Measurements from ENCODE around the gene CHRNA5.
A peak's percentile ranks its signal among the peaks of the same experiment; 100 is the strongest.

CHRNA5 gene

DNA sequence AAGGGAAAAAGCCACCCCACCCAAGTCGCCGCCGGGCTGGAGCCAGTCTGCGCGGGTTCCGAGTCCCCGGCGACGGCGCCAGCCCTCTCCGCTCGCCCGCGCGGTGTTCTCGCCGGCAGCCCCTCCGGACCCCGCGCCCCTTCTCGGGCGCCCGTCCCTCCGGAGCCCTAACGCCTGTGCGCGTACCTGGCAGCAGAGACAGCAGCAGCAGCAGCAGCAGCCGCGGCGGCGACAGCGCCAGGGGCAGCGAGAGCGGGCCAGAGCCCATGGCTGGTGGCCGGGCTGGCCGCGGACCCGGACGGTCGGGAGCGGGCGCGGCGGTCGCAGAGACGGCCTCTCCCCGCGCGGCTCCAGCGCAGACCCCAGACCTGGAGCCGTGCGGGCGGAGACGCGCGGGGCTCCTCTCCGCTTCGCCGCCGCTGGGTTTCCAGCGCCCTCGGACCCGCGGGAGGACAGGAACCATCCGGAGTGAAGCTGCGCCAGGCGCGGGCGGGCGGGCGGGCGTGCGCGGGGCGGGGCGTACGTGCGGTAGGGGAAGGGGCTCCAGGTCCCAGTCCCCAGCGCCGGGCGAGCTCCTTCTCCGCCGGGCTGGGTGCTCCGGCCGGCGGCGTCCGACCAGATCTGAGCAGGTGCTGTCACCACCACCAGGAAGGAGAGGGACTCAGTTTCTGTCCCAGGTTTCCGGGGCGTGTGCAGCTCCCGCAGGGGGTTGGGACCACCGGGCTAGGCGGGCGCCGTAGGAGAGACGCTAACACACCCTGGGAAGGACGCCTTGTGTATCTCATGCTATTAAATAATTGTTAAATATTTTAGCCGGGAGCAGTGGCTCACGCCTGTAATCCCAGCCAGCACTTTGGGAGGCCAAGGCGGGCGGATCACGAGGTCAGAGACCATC lies 55.5 kb downstream of the CHRNA5 start, which contains the start of gene CHRNA3:
Gene CHRNA3 (minus strand): TSS at position 470 of the 895 bp plus-strand sequence. CDS start 202 bp downstream, at position 268.
- no peak for DNase-seq

DNA sequence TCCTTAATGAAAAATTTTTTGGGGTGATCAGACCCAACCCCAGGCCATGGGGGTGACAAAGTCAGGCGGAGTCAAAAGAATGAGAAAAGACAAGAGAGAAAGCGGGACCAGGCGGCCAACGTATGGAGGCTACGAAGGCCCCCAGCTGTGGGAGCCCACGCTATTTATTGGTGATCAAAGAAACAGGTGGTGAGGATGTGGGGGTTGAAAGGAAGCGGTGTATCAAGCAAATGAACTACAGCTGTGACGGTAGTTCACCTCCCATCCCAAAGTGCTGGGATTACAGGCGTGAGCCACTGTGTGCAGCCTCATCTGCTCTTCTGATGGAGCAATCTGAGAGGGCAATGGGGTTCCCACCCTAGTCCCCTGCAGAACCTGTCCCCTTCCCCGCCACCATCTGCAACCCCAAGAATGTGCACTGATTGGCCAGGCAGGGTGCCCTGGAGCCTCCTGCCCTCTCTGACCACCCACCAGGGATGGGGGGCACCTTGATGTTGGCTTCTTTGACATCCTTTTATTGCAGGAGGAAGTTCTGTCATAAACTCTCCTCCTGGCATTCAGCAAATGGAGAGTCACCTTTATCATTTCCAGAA lies 56.6 kb downstream of the CHRNA5 start:
- no peak for DNase-seq

GRCh38 chr15:78623786-78624497 lies 58.6 kb downstream of the CHRNA5 start:
- DNase-seq: no peak

- no peak for DNase-seq
Observed at GRCh38 chr15:78624651-78625590, 59.6 kb downstream of the CHRNA5 start.

DNA sequence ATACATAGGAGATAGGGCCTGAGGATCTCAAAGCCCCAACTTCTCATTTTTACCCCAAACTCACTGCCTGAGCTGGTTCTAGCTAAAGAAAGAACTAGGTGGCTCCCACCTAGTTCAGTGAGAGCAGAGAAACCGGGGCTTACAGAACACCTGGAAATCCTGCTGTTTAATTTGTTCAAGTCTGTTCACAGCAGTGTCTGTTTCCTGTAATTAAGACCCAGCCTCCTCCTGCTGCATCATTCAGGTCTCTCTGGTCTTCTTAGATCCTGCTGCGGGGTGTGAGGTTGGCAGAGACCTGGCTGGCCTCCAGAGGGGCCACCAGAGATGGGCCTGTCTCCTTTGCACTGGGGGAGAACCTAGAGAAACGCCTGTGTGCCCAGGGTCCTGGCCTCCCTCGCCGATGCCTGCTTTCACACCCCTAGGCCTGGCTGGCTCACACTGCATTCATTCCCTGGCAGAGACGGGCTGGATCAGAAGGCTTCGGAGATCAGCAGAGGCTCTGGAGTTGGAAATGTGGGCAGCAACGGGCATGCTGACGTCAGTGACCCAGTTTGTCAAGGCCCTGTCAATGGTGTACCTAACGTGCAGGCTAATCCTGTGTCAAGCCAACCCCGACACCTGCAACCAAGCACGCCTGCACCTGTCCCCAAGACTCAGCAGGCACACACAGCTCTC lies 60.4 kb downstream of the CHRNA5 start:
- no peak for DNase-seq

DNA sequence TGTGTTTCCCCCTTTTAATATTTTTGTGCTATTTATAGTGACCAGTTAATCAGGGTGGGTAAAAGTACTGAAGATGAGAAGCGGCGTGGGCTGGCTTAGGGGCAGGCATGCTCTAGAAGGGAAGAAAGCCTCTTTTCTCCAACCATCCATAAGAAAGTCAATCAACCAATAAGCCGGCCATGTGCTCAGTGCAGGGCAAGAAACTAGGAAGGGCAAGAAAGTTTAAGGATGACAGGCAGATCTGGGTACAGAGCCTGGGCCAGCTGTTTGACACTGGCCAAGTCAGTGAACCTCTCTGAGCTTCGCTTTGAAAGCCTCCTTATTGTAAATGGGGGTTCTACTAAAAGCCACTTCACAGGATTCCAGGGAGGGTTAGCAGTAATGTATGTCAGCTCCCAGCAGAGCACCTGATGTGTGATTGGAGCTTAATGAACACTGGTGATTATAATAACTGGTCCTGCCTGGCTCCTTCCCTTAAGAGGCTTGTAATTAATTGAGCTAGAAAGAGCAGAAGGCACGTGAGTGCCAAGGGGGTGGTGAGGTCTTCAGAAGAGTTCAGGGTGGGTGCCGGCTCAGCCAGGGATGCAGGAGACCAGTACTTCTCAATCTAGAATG lies 61.2 kb downstream of the CHRNA5 start:
- no peak for DNase-seq

DNA sequence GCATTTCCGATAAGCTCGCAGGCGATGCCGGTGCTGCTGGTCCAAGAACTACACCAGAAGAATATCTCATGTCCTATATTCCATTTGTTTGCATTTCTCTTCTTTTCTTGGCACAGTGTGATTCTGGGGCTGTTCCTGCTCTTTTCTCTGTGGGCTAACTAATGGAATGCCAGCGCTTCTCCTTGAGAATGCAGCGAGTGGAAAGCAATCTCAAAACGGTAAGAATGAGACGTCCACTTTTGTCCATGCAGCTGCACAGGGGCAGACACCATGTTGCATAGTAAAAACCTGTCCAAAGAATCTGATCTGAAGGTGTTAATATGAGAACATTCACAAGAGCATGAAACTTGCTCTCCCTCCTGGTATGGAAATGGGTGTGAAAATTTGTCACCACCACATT lies 62.0 kb downstream of the CHRNA5 start:
- DNase-seq: no peak

GRCh38 chr15:78628227-78628626 lies 62.9 kb downstream of the CHRNA5 start:
- DNase-seq: no peak

GRCh38 chr15:78629031-78629715 lies 63.9 kb downstream of the CHRNA5 start:
- DNase-seq: no peak

DNA sequence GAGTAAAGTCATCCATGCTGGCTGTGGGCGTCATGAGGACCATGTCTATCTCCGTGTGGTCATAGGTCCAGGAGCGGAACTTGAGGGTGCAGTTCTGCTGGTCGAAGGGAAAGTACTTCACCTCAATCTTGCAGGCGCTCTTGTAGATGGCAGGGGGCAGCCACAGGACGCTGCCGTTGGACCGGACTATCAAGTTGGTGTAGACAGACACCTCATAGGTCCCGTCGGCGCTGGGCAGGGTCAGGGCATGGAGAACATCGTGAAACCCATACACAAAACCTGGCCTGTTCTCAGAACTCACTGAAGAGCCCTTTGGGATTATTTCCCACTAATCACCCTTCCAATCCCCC lies 64.4 kb downstream of the CHRNA5 start:
- no peak for DNase-seq

DNA sequence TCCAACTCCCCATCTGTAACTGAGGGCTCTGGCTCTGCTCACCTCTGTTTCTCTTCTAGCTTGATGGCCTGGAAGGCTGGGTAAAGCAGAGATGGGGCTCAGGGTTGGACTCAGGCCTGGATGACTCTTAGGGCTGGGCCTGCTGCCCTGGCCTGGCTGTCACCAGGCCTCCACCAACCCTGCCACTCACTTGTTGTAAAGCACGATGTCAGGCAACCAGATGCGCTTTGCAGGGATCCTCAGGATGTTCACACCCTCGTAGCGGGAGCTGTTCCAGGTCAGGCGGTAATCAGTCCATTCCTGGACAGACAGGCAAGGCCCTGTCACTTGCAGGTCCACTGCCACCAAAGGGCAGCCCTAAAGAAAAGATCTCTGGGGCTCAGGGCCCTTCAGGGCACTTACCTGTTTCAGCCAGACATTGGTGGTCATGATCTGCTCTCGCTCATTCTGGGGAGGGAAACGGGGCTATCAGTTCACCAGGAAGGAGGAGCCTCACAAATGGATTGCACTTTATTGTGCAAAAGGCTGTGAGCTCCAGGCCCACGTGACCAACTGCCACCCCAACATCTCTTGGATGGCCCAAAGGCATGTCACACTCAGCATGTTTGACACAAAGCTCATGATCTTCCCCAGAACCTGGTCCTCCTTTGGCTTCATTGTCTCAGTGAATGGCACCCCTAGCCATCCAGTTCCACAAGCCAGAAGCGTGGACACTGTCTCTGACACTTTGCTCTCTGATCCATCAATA lies 65.7 kb downstream of the CHRNA5 start:
- DNase-seq: no peak

GRCh38 chr15:78633348-78633747 lies 68.0 kb downstream of the CHRNA5 start:
- DNase-seq: no peak

- no peak for DNase-seq
Observed at GRCh38 chr15:78634210-78635145, 69.2 kb downstream of the CHRNA5 start.

GRCh38 chr15:78635346-78635745 lies 70.0 kb downstream of the CHRNA5 start:
- no peak for DNase-seq

- no peak for DNase-seq
Observed at GRCh38 chr15:78636378-78636859, 71.1 kb downstream of the CHRNA5 start.

DNA sequence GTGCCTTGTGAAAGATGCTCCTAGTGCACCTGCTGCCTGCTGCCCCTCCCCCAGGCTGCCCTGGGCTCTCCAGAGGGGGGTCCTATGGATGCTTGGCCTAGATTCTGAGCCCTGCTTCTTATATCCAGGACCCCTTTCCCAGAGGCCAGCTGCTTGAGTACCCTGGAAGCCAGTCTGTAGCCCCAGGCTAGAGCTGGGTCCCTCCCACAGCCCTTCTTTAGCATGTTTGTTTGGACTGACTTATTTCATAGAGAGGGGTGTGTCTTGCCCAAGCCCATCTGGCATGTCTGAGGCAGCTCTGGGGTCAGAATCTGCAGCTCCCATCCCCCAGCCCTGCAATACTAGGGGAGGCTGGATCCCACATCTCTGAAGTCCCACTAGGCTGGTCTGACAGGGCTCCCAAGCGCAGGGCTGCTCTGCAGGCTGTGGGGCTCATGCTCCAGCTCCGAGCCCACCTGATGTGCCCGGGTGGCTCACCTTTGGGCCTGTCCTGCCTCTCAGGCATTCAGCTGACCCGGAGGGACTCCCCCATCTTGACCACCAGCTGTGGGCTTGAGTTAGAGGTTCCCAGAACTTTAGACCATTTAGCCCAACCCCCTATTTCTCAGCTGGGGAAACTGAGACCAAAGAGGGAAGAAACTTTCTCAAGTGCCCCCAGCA lies 72.6 kb downstream of the CHRNA5 start:
- DNase-seq: no peak

DNA sequence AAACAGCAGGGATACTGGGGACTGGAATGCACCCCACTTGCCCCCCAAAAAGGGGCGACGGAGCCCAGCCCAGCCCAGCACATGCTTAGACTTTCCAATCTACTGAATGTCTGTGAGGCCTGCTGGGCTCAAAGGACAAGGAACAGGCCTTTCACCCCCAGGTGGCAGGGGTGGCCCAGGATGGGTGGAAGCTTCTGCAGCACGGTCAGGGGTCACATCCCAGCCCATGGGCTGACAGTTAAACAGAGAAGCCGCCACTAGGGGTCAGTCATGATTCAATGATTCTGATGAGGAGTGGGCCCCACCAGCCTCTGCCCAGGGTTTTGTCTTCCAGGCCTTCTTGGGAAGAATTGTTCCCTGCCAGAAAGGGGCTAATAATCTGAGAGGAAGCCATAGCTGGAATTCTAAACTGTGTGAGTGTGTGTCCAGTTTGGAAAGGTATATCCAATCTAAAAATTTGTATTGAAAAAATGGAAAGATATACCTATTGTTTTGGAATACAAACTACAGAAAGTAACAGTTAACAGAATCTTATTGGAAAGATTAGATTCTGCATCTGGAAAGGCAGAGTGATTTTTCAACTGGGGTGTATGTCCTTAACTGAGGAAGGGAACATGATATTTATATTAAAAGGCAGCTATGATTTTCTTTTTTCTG lies 73.5 kb downstream of the CHRNA5 start:
- DNase-seq: peak; percentile 62
